HepG2 (cell line): Measurements from ENCODE around the gene SLC39A3. TPM values are rescaled to one million over a fixed set of nuclear protein-coding genes. Genes with fewer than 3 reads are reported as not detected.
A peak's percentile ranks its signal among the peaks of the same experiment; 100 is the strongest.

ENCODE experiments used
- ATAC-seq: fragments of 200-7000 bp; cut with Tn5 transposase; 3 replicates; pipeline ENCODE4 v1.9.1; 2020; ENCODE audit warnings: mild to moderate bottlenecking, moderate library complexity
- BruUV-seq: library from RNA; stranded (reverse); fragments of 400-500 nt; replicated peaks from 2 replicates; lab custom pipeline; 2021; lab: Mats Ljungman, UMichigan
- CTCF ChIA-PET: fragments of 300-600 bp; formaldehyde crosslinking; extraction: SDS; loops from one replicate; lab custom pipeline; 2021; ENCODE audit warnings: low total read pairs, inconsistent platforms, low intra/inter-chr PET ratio; lab: Yijun Ruan, JAX
- POLR2A ChIA-PET: fragments of 350-600 bp; sonication (Branson Sonifier 250); formaldehyde crosslinking; loops from one replicate; lab custom pipeline; 2020; ENCODE audit warnings: antibody characterized with exemption, inconsistent platforms; lab: Yijun Ruan, JAX
- DNase-seq: peaks from one replicate; pipeline ENCODE4 v3.0.0-alpha.2; 2015; ENCODE audit warnings: low spot score
- FAIRE-seq: peaks from 3 replicates; lab custom pipeline; 2011; peaks lifted over from hg19 to GRCh38; lab: Jason Lieb, UNC
- H2AFZ ChIP-seq: one replicate; pipeline ENCODE4 v1.6.1; 2011; ENCODE audit warnings: low read length, inconsistent platforms
- H3K27ac ChIP-seq: fragments of 300-600 bp; 3 replicates; pipeline ENCODE4 v1.8.0; 2011; ENCODE audit warnings: mixed run types, mild to moderate bottlenecking, mixed read lengths, low read length, inconsistent platforms; ENCODE audit not compliant: insufficient read depth; ENCODE audit errors: extremely low read length
- H3K27me3 ChIP-seq, 2 experiments: fragments of 200-600 bp in 1 of 2; 2 replicates in 1 of 2; 3 replicates in 1 of 2; pipeline versions ENCODE4 v1.6.0 to v1.8.0; 2011; ENCODE audit warnings: low read length in 2 of 2, mild to moderate bottlenecking in 2 of 2, moderate library complexity in 2 of 2, inconsistent platforms in 1 of 2; ENCODE audit not compliant: insufficient read depth in 2 of 2, control insufficient read depth in 1 of 2
- H3K36me3 ChIP-seq, 2 experiments: fragments of 200-600 bp in 1 of 2; replicated peaks in 1 of 2; 2 replicates in 1 of 2; 3 replicates in 1 of 2; pipeline versions ENCODE4 v1.5.1 to v1.8.0; 2011; ENCODE audit warnings: low read length in 2 of 2, inconsistent platforms in 1 of 2; ENCODE audit not compliant: insufficient read depth in 2 of 2, control insufficient read depth in 1 of 2
- H3K4me1 ChIP-seq: 2 replicates; pipeline ENCODE4 v1.5.1; 2012; ENCODE audit warnings: low read length, inconsistent platforms; ENCODE audit not compliant: insufficient read depth
- H3K4me2 ChIP-seq: 2 replicates; pipeline ENCODE4 v1.6.0; 2011; ENCODE audit warnings: low read depth, low read length, inconsistent platforms
- H3K4me3 ChIP-seq, 3 experiments: fragments of 200-600 bp in 1 of 3; sonication (generic), shearing (Covaris generic) in 1 of 3; replicated peaks in 1 of 3; 2 replicates each; pipeline ENCODE4 v1.5.1; 2011 to 2016; ENCODE audit warnings: low read length in 3 of 3, inconsistent platforms in 2 of 3, low read depth in 2 of 3, mild to moderate bottlenecking in 2 of 3, control low read depth in 1 of 3, mixed read lengths in 1 of 3; ENCODE audit not compliant: insufficient read depth in 1 of 3
- H3K79me2 ChIP-seq: one replicate; pipeline ENCODE4 v1.6.1; 2011; ENCODE audit warnings: low read length, inconsistent platforms; ENCODE audit not compliant: insufficient read depth
- H3K9ac ChIP-seq: 2 replicates; pipeline ENCODE4 v1.6.0; 2011; ENCODE audit warnings: mild to moderate bottlenecking, low read depth, low read length, inconsistent platforms; ENCODE audit not compliant: insufficient read depth
- H3K9me3 ChIP-seq: 2 replicates; pipeline ENCODE4 v1.5.1; 2012; ENCODE audit warnings: mild to moderate bottlenecking, low read length
- H4K20me1 ChIP-seq: 2 replicates; pipeline ENCODE4 v1.6.0; 2011; ENCODE audit warnings: inconsistent platforms, mild to moderate bottlenecking, low read length, moderate library complexity; ENCODE audit not compliant: insufficient read depth
- ADNP ChIP-seq: sonication (generic); formaldehyde crosslinking; IDR thresholded peaks from 2 replicates; pipeline ENCODE4 v1.4.0; 2020; ENCODE audit warnings: missing genetic modification reagents
- ESRRA ChIP-seq: sonication (generic); formaldehyde crosslinking; IDR thresholded peaks from 2 replicates; pipeline ENCODE4 v1.5.1; 2020; ENCODE audit warnings: mild to moderate bottlenecking, low read depth, missing genetic modification reagents
- HES4 ChIP-seq: sonication (generic); formaldehyde crosslinking; IDR thresholded peaks from 2 replicates; pipeline ENCODE4 v1.9.0; 2021; ENCODE audit warnings: mild to moderate bottlenecking, missing genetic modification reagents, borderline replicate concordance
- KDM1A ChIP-seq: IDR thresholded peaks from 2 replicates; pipeline ENCODE4 v1.6.1; 2016; ENCODE audit warnings: missing compliant biosample characterization
- KLF15 ChIP-seq: sonication (generic); formaldehyde crosslinking; IDR thresholded peaks from 2 replicates; pipeline ENCODE4 v1.8.1; 2023; ENCODE audit warnings: borderline replicate concordance, mild to moderate bottlenecking, inconsistent platforms, missing genetic modification reagents, mixed read lengths
- RORA ChIP-seq: sonication (generic); formaldehyde crosslinking; IDR thresholded peaks from 2 replicates; pipeline ENCODE4 v1.5.0; 2020; ENCODE audit warnings: mild to moderate bottlenecking, missing genetic modification reagents, moderate library complexity
- SNAI1 ChIP-seq: sonication (generic); formaldehyde crosslinking; IDR thresholded peaks from 2 replicates; pipeline ENCODE4 v1.5.0; 2020; ENCODE audit warnings: mild to moderate bottlenecking, missing genetic modification reagents, borderline replicate concordance
- TBX3 ChIP-seq: fragments of 450-650 bp; IDR thresholded peaks from 2 replicates; pipeline ENCODE4 v1.6.1; 2017; ENCODE audit warnings: antibody characterized with exemption, mild to moderate bottlenecking, inconsistent platforms, borderline replicate concordance
- TOPORS ChIP-seq: sonication (generic); formaldehyde crosslinking; IDR thresholded peaks from 2 replicates; pipeline ENCODE4 v1.8.0; 2023; ENCODE audit warnings: mild to moderate bottlenecking, missing genetic modification reagents
- ZMYM3 ChIP-seq: sonication (generic); formaldehyde crosslinking; IDR thresholded peaks from 2 replicates; pipeline ENCODE4 v1.5.1; 2020; ENCODE audit warnings: mild to moderate bottlenecking, missing genetic modification reagents
- ZNF629 ChIP-seq: sonication (generic); formaldehyde crosslinking; conservative IDR thresholded peaks from 2 replicates; pipeline ENCODE4 v1.5.0; 2020; ENCODE audit warnings: missing genetic modification reagents
- ZNF660 ChIP-seq: sonication (generic); formaldehyde crosslinking; IDR thresholded peaks from 2 replicates; pipeline ENCODE4 v1.5.1; 2020; ENCODE audit warnings: mild to moderate bottlenecking, low read depth, missing genetic modification reagents, borderline replicate concordance
- ZNF768 ChIP-seq: sonication (generic); formaldehyde crosslinking; IDR thresholded peaks from 2 replicates; pipeline ENCODE4 v1.4.0; 2020; ENCODE audit warnings: missing genetic modification reagents
- ZSCAN12 ChIP-seq: sonication (generic); formaldehyde crosslinking; IDR thresholded peaks from 2 replicates; pipeline ENCODE4 v1.9.0; 2021; ENCODE audit warnings: mild to moderate bottlenecking, missing genetic modification reagents
- WGBS: methylation state at CpG from one replicate; pipeline ENCODE4 v1.1.6; 2017; ENCODE audit warnings: low lambda C conversion rate; 5-methylcytosine and 5-hydroxymethylcytosine counted together
- in situ Hi-C: cut with HindIII; loops from 2 replicates; pipeline ENCODE4 v1.10.0; 2017; ENCODE audit warnings: low pct_unique_long_range_greater_than_20kb; ENCODE audit not compliant: extremely low pct_ligation_motif_present
- intact Hi-C: fragments of 100-400 bp; cut with micrococcal nuclease; formaldehyde crosslinking; loops from one replicate; pipeline ENCODE4 v1.10.0; 2022; ENCODE audit not compliant: unreplicated experiment
- polyA plus RNA-seq, 8 experiments: library from polyadenylated mRNA; depleted of rRNA in 3 of 8; stranded (reverse) in 7 of 8; unstranded in 1 of 8; fragments of >200 nt; fragmentation: Illumina TruSeq in 4 of 8; extraction: Trizol in 4 of 8; gene quantifications; 2 replicates each; pipeline versions ENCODE4 v1.2.1 to v1.2.3, GENCODE V29; 2011 to 2016; ENCODE audit warnings: low read depth in 4 of 8, missing spikeins in 1 of 8, mixed read lengths in 1 of 8; ENCODE audit not compliant: insufficient read depth in 1 of 8
- total RNA-seq, 5 experiments: library from RNA; depleted of rRNA; stranded (reverse); fragments of >200 nt; fragmentation: Illumina TruSeq; extraction: Trizol; gene quantifications; 2 replicates each; pipeline ENCODE4 v1.2.3, GENCODE V29; 2016; ENCODE audit warnings: low read depth in 1 of 5
- TF ChIP-seq, protein P1 (sequence below): sonication (generic); formaldehyde crosslinking; IDR thresholded peaks from 2 replicates; pipeline ENCODE4 v1.4.0; 2020; ENCODE audit warnings: missing genetic modification reagents

Gene SLC39A3
- total and polyA plus RNA-seq, 2 of the 13 experiments (the other 11 are each of a cell fraction or from before 2014, with no cell fraction given), result 33.6 to 41.6 TPM

DNA sequence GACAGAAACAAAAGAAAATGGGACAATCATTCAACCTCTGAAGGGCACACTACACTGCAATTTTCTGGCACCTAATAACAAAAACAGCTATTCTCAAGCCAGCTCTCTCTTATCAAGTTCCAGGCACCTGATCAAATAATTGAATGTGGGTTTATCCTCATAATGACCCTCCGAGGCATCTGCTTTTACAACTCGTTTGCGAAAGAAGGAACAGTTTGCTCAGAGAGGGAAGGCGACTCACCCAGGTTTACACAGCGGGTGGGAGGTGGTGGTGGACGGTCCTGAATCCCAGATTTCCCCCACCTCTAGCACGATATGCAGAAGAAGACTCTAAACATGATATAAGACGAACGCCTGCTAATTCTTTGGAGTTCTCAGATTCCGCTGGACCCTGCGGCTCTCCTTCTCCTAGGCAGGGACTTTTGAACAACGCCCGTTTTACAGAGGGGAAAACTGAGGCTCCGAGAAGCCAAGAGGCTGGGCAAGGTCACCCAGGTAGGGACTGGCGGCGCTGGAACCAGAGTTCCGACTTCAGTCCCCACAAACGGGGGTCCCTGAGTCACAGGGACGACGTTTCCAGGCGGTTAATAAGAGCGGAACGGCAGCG lies 42.6 kb upstream of the SLC39A3 start:
- peak overlapping the region; percentile 81 to 98 (median 93) for H3K4me3 ChIP-seq
- peak overlapping the region; percentile 74 for H3K27ac ChIP-seq
- peak overlapping the region; percentile 98 for H3K9ac ChIP-seq
- 0% methylated on average over 16 of the region's 24 CpGs for WGBS
- peak overlapping the region; percentile 90 for H3K4me2 ChIP-seq
- no peak for FAIRE-seq
- H3K4me1 ChIP-seq, result peaks cover 71% of the 10 kb centered on the region
- TF ChIP-seq TOPORS (CRISPR knock-in tag) (no peak), ZMYM3 (CRISPR knock-in tag) (peak; percentile 75), ZNF629 (peak; percentile 98), ZNF768 (CRISPR knock-in tag) (peak; percentile 76), ZNF660 (CRISPR knock-in tag) (no peak), KLF15 (no peak), HES4 (CRISPR knock-in tag) (peak; percentile 66; the same call in 1 of the 2 replicates), SNAI1 (CRISPR knock-in tag) (peak; percentile 10; the same call in 1 of the 2 replicates), ADNP (peak; percentile 62; the same call in 1 of the 2 replicates), KDM1A (CRISPR knock-in tag) (0 out of 2 replicates have a peak, but pooled peaks have one; percentile 33), ESRRA (CRISPR knock-in tag) (0 out of 2 replicates have a peak, but pooled peaks have one; percentile 4), ZSCAN12 (no peak), TBX3 (0 out of 2 replicates have a peak, but pooled peaks have one; percentile 17), RORA (CRISPR knock-in tag) (peak; percentile 30; the same call in 1 of the 2 replicates)
- TF ChIP-seq, protein P1, sequence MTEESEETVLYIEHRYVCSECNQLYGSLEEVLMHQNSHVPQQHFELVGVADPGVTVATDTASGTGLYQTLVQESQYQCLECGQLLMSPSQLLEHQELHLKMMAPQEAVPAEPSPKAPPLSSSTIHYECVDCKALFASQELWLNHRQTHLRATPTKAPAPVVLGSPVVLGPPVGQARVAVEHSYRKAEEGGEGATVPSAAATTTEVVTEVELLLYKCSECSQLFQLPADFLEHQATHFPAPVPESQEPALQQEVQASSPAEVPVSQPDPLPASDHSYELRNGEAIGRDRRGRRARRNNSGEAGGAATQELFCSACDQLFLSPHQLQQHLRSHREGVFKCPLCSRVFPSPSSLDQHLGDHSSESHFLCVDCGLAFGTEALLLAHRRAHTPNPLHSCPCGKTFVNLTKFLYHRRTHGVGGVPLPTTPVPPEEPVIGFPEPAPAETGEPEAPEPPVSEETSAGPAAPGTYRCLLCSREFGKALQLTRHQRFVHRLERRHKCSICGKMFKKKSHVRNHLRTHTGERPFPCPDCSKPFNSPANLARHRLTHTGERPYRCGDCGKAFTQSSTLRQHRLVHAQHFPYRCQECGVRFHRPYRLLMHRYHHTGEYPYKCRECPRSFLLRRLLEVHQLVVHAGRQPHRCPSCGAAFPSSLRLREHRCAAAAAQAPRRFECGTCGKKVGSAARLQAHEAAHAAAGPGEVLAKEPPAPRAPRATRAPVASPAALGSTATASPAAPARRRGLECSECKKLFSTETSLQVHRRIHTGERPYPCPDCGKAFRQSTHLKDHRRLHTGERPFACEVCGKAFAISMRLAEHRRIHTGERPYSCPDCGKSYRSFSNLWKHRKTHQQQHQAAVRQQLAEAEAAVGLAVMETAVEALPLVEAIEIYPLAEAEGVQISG (CRISPR knock-in tag), result no peak
- ChIA-PET POLR2A (interaction anchor here (1.0 to 1.4 kb wide), 6 partner anchors 55 to 168 kb away, joined by 3 to 13 read pairs (median 6); partner anchors contain the start of genes ZNF555 and ZNF556), CTCF (no interaction called here)
- no peaks in the 10 kb centered on the region for H3K9me3 ChIP-seq
- peaks cover 73% of the 10 kb centered on the region for H3K79me2 ChIP-seq
- no TSS peak for BruUV-seq
- intact Hi-C loops, result no loop called here
- no peak for ATAC-seq
- peaks cover 5% of the 10 kb centered on the region; the same call in 1 of the 2 replicates for H4K20me1 ChIP-seq
- H3K36me3 ChIP-seq, result peaks cover 0 to 9% of the 10 kb centered on the region in 2 experiments; a peak in 1 of 5 replicates
- no peaks in the 10 kb centered on the region; a peak in 1 of 5 replicates for H3K27me3 ChIP-seq
- in situ Hi-C loops, result no loop called here
- DNase-seq, result no peak
- H2AFZ ChIP-seq, result no peak overlapping the region
